Sigmoid colon (tissue), 7 donors: ENCODE data around the gene TMED9. TPM values are rescaled to one million over a fixed set of nuclear protein-coding genes. Genes with fewer than 3 reads are reported as not detected.

Source experiments
- polyA plus RNA-seq, 3 donors: library from polyadenylated mRNA; stranded (reverse); fragments of 200-250 nt; gene quantifications; one replicate each; pipeline ENCODE4 v1.2.3, GENCODE V29; 2013
- total RNA-seq, 4 donors: library from RNA; depleted of rRNA; stranded (reverse); fragments of >200 nt; gene quantifications; one replicate each; pipeline ENCODE4 v1.1.0, GENCODE V29; 2016
- donor health status: healthy with polysubstance abuse.
- donor health status: Bipolar disorder and iron deficiency.
- donor health status: healthy.

TMED9 gene
- total and polyA plus RNA-seq, 7 donors: 37.2 to 221 (median 56.8) TPM

Other genes starting within 250 kb of the TMED9 start
- gene LMAN2, start 240.5 kb upstream of the TMED9 start, total RNA-seq: 100 to 1,000 TPM in 2 of 4 donors, 10 to 100 TPM in 2; 87.5 to 169 (median 98.2) TPM
- gene LMAN2, start 240.5 kb upstream of the TMED9 start, polyA plus RNA-seq: 100 to 1,000 TPM in 2 of 3 donors, 10 to 100 TPM in 1; 62.5 to 244 (median 115) TPM
- gene RGS14, start 234.3 kb upstream of the TMED9 start, total RNA-seq: 10 to 100 TPM in 3 of 4 donors, 1 to 10 TPM in 1; 9.6 to 26.6 (median 16.7) TPM
- gene RGS14, start 234.3 kb upstream of the TMED9 start, polyA plus RNA-seq: 10 to 100 TPM; 12.7 to 21.0 (median 16.2) TPM
- gene SLC34A1, start 207.8 kb upstream of the TMED9 start, total RNA-seq: not detected
- under 1 TPM in 1 of 3 donors, not detected in 2; 0.04 TPM for gene SLC34A1, start 207.8 kb upstream of the TMED9 start, polyA plus RNA-seq
- gene PFN3, start 191.5 kb upstream of the TMED9 start, total RNA-seq: not detected
- gene PFN3, start 191.5 kb upstream of the TMED9 start, polyA plus RNA-seq: not detected
- gene F12, start 182.6 kb upstream of the TMED9 start, total RNA-seq: under 1 TPM in 3 of 4 donors, not detected in 1; 0.36 to 0.83 (median 0.81) TPM
- 10 to 100 TPM in 1 of 3 donors, 1 to 10 TPM in 2; 3.6 to 14.0 (median 8.1) TPM for gene F12, start 182.6 kb upstream of the TMED9 start, polyA plus RNA-seq
- 10 to 100 TPM; 16.5 to 29.2 (median 21.3) TPM for gene GRK6, start 165.5 kb upstream of the TMED9 start, total RNA-seq
- 10 to 100 TPM; 18.7 to 47.9 (median 22.8) TPM for gene GRK6, start 165.5 kb upstream of the TMED9 start, polyA plus RNA-seq
- 1 to 10 TPM in 3 of 4 donors, under 1 TPM in 1; 0.82 to 2.5 (median 1.7) TPM for gene PRR7, start 145.4 kb upstream of the TMED9 start, total RNA-seq
- gene PRR7, start 145.4 kb upstream of the TMED9 start, polyA plus RNA-seq: 1 to 10 TPM in 1 of 3 donors, not detected in 2; 3.7 TPM
- 10 to 100 TPM; 54.8 to 100.0 (median 82.3) TPM for gene DBN1, start 118.6 kb upstream of the TMED9 start, total RNA-seq
- gene DBN1, start 118.6 kb upstream of the TMED9 start, polyA plus RNA-seq: 10 to 100 TPM in 2 of 3 donors, 1 to 10 TPM in 1; 6.0 to 22.2 (median 16.9) TPM
- 100 to 1,000 TPM; 274 to 923 (median 482) TPM for gene PDLIM7, start 94.6 kb upstream of the TMED9 start, total RNA-seq
- 10 to 100 TPM in 2 of 3 donors, 1 to 10 TPM in 1; 7.2 to 58.5 (median 14.4) TPM for gene PDLIM7, start 94.6 kb upstream of the TMED9 start, polyA plus RNA-seq
- gene DOK3, start 82.4 kb upstream of the TMED9 start, total RNA-seq: 1 to 10 TPM; 4.6 to 8.0 (median 6.5) TPM
- gene DOK3, start 82.4 kb upstream of the TMED9 start, polyA plus RNA-seq: 10 to 100 TPM in 1 of 3 donors, 1 to 10 TPM in 2; 3.0 to 20.2 (median 7.2) TPM
- gene DDX41, start 75.2 kb upstream of the TMED9 start, total RNA-seq: 10 to 100 TPM; 47.8 to 55.1 (median 51.6) TPM
- 10 to 100 TPM; 69.7 to 78.4 (median 72.6) TPM for gene DDX41, start 75.2 kb upstream of the TMED9 start, polyA plus RNA-seq
- gene FAM193B, start 37.6 kb upstream of the TMED9 start, total RNA-seq: 10 to 100 TPM; 39.6 to 82.8 (median 43.9) TPM
- gene FAM193B, start 37.6 kb upstream of the TMED9 start, polyA plus RNA-seq: 10 to 100 TPM in 2 of 3 donors, 1 to 10 TPM in 1; 9.0 to 87.4 (median 10.2) TPM
- gene B4GALT7, start 7.9 kb downstream of the TMED9 start, total RNA-seq: 10 to 100 TPM; 13.3 to 18.5 (median 15.6) TPM
- gene B4GALT7, start 7.9 kb downstream of the TMED9 start, polyA plus RNA-seq: 10 to 100 TPM in 2 of 3 donors, 1 to 10 TPM in 1; 4.9 to 25.8 (median 13.8) TPM
- 1 to 10 TPM in 3 of 4 donors, under 1 TPM in 1; 0.27 to 5.3 (median 1.8) TPM for gene FAM153A, start 190.7 kb downstream of the TMED9 start, total RNA-seq
- gene FAM153A, start 190.7 kb downstream of the TMED9 start, polyA plus RNA-seq: 1 to 10 TPM in 1 of 3 donors, not detected in 2; 5.6 TPM